NCI-H345 treated with DMSO at 0.1 percent for 48 hours (cell line): ENCODE measurements around the gene UBQLN3.
A peak's percentile ranks its signal among the peaks of the same experiment; 100 is the strongest.

Experiments used
- DNase-seq: peaks from one replicate; lab custom pipeline; 2025; ENCODE audit not compliant: unreplicated experiment; lab: John Stamatoyannopoulos, UW

UBQLN3 gene

DNA sequence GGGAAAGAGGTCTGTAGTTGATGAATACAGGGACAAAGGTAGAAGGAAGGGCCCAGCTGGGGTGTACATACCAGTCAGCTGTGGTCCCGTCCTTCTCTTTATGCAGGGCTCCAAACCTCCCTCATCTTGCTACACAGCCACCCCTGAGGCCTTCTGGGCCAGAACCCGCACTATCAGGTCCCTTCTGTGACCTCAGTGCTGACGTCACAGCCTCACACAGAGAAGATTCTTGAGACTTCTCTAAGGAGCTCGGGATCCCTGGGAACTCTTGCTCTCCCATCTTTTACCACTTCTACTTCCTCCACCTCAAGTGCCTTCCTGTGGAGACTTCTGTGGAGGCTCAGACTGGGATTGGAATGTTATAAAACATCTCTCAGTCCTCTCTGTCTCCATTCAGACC is at the start of gene UBQLN3:
Gene UBQLN3, minus strand, starts transcription at position 155 of the 400 bp plus-strand sequence. CDS start 399 bp downstream, outside the sequence.
- no peak for DNase-seq

GRCh38 chr11:5557751-5558150 is 48.0 kb upstream of the UBQLN3 start:
- no peak for DNase-seq

- no peak for DNase-seq
These were observed 46.9 kb upstream of the UBQLN3 start for GRCh38 chr11:5556596-5557188.

GRCh38 chr11:5553343-5553742 is 43.6 kb upstream of the UBQLN3 start:
- peak; percentile 17 for DNase-seq

DNA sequence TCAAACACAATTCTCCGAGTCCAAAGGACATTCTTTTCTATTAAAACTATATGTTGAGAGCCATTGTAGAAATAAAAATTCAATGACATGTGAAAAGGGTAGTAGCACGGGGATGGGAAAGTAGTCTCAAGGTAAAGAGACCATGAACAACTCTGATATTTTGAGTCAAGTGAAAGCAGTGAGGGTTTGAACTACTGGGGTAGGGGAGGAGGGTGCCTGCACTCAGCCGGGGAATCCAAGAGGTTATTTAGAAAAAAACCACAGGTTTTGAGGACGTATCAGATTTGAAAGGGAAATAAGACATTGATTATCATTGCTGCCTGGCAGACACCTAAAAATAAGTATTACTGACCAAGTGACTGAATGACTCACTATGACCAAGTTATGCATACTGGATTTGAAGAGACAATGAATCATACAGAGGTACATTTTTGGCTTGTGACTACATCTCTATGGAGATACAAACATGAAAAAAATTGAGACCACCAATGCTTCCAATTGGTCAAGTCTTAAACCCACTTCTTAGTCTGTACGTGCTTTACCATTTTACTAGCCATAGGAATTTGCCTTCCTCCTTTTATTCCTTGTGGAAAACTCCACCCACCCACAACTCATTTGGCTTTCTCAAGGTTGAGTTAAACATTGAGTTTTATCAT is 40.8 kb upstream of the UBQLN3 start:
- no peak for DNase-seq

- DNase-seq: no peak
These were observed 38.7 kb upstream of the UBQLN3 start, which contains the start of gene OR52H1 for GRCh38 chr11:5548440-5548839. Gene OR52H1 (minus strand): TSS chr11:5548540. CDS start chr11:5545505, 3,035 bp downstream.

DNA sequence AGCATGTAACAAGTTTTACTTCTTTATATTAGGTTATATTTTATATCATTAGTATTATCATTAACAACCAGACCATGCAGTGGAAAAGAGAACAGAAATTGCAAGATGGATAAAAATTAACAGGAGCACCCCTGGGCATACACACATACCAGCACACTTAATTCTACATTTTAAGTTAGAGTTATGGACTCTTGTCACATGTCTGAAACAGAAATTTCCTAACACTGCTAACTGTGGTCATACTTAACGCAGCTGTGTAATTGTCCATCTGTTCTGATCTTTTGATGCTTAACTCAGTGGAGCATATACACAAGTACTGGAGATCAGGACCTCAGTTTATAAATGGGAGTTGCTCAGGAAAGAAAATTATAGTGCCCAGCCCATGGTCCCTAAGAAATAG is 38.2 kb upstream of the UBQLN3 start:
- DNase-seq: no peak

DNA sequence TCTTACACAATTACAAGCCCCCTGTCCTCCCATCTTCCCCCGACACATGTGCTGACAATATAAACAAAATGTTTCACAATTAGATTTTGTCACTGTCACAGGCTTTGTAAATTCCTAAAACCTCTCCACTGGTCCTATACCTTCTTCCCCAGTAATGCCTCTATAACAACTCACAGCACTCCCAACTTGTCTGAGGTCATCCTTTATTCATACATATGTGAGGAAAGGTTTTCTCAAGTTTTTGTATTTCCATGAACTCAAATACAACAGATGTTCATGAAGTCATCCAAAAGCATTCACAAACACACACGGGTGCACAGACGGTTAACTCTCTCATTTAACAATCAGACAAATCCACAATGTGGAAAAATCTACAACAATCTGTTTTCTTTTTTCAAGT is 36.7 kb upstream of the UBQLN3 start:
- DNase-seq: no peak

- no peak for DNase-seq
These were observed 31.7 kb upstream of the UBQLN3 start for GRCh38 chr11:5541427-5541826.

GRCh38 chr11:5536482-5536881 is 26.7 kb upstream of the UBQLN3 start:
- DNase-seq: no peak

- DNase-seq: no peak
These were observed 24.3 kb upstream of the UBQLN3 start for GRCh38 chr11:5534046-5534445.

DNA sequence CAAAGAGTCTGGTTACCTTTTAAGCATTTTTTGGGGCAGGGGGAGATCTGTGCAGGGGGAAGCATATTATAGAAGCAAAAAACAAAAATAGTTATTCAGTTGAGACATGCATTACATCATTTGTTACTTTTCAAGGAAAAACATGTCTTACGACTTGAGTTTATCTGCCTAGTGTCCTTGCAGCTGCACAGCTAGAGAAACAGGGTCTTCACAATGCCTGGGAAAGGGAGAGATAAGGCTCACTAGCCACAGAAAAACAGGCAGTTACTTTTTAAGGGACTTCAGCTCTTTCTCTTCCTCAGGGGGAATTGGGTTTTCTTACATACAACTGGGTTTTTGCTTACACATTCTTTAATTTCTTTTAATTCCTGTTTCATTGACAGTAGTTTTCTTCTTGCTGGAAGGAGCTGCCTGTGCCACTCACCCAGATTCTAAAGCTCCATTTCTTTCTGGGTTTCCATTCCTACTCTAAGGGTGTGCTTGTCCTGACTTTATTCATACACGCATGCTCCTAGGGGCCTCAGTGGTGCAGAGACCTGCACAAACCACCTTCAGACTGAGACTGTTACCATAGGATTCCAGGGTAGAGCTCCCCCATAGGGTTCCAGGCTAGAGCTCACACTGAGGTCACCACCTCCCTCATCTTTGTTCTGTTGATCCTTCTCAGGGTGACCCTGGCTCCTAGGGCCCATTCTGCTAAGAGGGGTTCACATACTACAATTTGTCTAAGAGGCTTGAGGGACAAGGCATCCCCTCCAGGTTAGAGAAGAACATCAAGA is 21.5 kb upstream of the UBQLN3 start:
- DNase-seq: no peak

DNA sequence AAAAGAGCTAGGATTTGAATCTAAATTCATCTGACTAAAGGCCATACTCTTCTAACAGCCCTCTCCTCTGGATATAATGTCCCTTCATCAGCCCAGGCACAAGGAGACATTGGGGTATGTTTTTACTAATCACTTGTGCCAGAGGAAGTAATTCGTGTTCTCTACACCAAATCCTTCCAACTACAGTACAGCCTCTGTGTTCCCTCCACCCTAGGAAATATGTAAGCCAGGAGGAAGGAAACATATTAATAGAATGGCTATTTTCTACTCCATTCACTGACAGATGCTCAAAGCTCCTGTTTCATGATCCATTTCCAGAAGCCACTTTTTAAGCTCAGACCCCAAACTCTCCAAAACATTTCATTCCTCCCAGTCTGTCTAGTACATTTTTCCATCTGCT is 18.7 kb upstream of the UBQLN3 start:
- no peak for DNase-seq

DNA sequence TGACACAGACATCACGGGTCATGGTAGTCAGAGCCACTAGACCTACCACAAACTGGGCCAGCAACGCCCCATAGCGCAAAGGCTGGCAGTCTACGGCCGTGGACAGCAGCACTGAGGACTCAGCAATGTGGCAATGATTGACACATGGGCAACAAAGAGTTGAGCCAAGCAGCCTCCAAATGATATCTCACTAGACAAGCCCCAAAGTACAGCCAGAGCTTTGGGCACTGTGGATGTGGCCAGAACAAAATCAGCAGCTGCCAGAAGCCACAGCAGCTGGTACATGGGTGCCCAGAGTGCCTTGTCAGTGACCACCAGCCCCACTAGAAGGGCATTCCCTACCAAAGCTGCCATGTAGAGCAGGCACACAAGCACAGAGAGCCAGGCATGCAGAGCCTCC is 18.0 kb upstream of the UBQLN3 start:
- DNase-seq: no peak

DNA sequence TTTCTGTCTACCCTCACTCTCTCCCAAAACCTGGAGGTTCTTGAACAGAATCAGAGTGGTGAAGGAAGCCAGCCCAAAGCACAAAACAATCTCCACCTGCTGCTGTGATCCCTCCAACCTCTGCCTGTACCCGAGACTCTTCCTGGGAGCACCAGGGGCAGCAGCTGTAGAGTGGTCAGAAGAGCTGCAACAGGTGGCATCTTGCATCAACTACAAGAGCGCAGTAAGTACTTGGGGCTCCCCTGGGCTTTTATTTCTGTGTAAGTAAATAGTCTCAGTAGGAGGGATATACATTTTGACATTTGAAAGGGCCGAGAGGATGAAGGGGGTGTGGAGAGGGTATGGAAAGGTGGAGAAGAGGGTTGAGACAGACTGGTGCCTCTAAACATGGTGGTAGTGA is 15.0 kb upstream of the UBQLN3 start:
- DNase-seq: peak; percentile 90

- DNase-seq: no peak
These were observed 12.6 kb upstream of the UBQLN3 start for GRCh38 chr11:5522308-5522707.

DNA sequence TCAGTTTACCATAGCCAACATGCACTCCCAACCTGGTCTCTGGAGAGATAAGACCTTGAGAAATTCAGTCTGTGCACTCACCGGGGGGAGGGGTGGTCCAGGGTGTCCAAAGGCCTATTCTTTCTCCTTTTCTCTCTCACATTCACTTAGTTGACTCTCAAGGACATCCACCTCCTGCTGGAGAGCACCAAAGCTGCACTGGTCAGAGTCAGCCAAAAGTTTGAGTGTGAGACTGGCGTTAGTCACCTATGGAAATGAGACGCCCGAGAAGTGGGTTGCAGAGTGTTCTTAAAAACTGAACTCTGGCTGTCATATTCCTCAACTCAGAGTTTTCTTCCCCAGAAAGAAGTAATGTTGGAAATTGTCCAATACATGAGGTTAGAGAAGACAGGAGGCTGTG is 11.8 kb upstream of the UBQLN3 start:
- DNase-seq: no peak

DNA sequence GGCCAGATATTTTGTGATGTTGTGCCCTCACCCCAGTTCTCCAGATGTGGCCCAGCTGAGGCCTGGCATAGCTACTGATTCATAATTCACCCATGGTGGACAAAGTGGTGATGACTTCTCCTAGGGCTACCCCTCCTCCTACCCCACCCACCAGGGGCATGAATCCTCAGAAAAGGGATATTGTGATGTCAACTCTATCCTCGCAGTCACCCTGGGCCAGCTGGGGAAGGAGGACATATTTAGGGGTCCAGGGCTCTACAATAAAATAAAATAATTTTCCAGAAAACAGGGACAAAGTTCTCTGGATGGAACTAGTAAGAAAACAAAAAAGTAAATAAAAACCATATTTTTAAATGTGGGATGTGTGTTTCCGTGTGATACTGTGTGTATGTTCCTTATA is 6.8 kb upstream of the UBQLN3 start, which contains the start of gene UBQLNL:
Gene UBQLNL, minus strand, starts transcription at position 101 of the 400 bp plus-strand sequence. CDS start 258 bp downstream, outside the sequence.
- DNase-seq: no peak

GRCh38 chr11:5514841-5515240 is 5.1 kb upstream of the UBQLN3 start:
- no peak for DNase-seq

DNA sequence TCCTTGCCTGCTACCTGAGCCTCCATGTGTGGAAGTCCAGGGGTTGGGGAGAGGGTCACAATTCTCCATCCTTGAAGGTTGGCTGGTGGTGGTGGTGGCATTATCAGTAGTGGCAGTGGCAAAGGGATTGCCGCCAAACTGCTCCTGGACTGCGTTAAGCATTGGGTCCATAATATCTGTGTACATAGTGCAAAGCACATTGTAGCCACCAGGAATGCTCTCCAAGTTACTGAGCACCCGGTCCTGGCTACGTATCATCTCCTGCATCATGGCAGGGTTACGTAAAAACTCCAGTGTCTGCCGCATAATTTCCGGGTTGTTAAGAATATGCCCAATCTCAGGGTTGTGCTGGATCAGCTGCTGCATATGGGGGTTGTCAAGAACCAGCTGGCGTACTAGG is 1.2 kb downstream of the UBQLN3 start:
- DNase-seq: no peak

GRCh38 chr11:5507933-5508305 is 1.8 kb downstream of the UBQLN3 start:
- no peak for DNase-seq
